ENCODE results near the gene PHF21A.
"Not testable (repeated sequence)": the region's sequence is repeated elsewhere in the genome, so short reads cannot be mapped to it uniquely, and the experiment has no call there.

Gene PHF21A

GRCh38 chr11:46036009-46036408 is 85.2 kb downstream of the PHF21A start:
- no peak for DNase-seq (ENCODE audit: low read depth in 2 of 2)

DNA sequence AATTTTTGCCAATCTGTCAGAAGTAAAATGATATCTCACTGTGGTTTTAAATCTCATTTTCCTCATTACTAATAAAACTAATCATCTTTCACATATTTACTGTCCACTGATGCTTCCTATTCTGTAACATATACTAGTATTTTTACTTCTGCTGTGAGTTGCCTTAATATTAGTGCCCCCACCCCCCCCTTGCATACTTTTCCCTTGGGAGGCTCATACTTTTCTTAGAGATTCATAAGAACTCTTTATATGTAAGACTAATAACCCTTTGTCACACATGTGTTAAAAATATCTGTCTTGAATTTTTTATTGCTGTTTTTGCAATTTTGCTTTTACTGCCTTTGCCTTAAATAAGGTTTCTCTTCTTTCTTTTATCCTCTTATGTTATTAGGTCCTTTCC is 87.2 kb downstream of the PHF21A start:
- DNase-seq (ENCODE audit: low read depth in 2 of 2), result no peak

DNA sequence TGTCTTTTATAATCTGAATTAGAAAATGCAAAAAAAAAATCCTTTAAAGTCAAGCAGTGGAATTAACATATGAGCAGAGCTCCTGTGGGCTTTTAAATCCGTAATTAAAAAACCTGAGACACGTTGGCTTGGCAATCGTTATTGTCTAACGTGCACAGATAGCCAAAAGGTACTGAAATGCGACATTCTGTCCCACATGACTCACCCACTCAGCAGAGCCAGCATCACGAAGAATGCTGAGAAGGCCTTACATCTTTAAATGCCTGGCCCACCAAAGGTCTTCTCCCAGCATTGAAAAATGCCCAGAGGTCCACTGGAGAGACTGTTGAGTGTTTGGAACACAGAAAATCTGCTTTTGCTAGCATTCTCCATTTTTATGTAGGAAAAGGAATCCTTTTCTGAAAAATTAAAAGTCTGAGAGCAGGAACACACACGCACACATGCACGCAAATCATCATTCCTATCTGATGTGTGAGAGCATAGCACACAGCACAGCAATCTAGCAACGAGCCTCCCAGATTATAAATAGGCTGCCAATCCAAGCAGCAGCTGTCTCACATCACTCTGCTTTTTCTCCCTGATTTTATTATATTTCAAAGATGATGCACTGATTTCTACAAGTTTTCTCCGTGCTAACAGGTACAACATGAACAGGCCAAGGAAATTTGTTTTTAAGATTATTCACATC is 94.5 kb downstream of the PHF21A start:
- DNase-seq (ENCODE audit: low read depth in 2 of 2), result no peak

GRCh38 chr11:46020084-46020599 is 101.1 kb downstream of the PHF21A start:
- no peak for DNase-seq (ENCODE audit: low read depth in 2 of 2)

GRCh38 chr11:46018651-46019050 is 102.6 kb downstream of the PHF21A start:
- DNase-seq (ENCODE audit: low read depth in 2 of 2), result no peak

DNA sequence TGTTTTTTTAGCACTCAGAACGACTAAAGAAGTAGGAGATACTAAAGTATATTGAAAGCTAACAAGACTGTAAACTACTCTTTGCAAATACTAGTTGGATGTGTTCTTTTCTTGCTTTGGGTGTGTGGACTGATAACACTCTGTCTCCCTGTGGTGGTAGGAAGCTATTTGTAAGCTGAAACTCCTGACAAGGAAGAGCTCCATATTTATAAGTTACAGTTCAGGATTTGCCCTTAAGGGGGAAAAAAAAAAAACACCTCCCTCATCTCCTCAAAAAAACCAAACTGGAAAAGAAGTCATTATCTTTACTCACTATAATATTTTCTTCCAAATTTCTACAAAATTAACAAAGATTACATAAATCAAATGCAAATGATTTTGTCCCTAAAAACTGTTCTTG is 103.9 kb downstream of the PHF21A start:
- DNase-seq (ENCODE audit: low read depth in 2 of 2), result no peak

DNA sequence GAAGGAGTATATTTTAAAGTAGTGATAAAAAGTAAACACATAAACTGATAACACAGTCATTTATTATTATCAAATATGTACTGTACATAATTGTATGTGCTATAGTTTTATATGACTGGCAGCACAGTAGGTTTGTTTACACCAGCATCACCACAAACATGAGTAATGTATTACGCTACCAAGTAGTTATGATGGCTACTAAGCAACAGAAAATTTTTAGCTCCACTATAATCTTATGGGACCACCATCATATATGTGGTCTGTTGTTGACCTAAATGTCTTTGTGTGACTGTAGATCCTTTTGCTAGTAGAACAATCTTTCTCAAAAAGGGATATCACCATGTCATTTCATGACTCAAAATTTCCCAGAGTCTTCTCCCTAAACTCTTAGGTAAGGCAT is 105.3 kb downstream of the PHF21A start:
- DNase-seq (ENCODE audit: low read depth in 2 of 2), result no peak

DNA sequence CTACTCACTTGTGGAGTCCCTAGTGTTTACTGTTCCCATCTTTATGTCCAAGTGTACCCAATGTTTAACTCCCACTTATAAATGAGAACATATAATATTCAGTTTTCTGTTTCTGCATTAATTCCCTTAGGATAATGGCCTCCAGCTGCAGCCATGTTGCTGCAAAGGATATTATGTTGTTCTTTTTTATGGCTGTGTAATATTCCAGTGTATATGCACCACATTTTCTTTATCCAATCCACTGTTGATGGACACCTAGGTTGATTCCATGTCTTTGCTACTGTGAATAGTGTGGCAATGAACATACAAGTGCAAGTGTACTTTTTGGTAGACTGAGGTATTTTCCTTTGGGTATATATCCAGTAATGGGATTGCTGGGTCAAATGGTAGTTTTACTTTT is 107.1 kb downstream of the PHF21A start:
- DNase-seq (ENCODE audit: low read depth in 2 of 2), result not testable (repeated sequence)

DNA sequence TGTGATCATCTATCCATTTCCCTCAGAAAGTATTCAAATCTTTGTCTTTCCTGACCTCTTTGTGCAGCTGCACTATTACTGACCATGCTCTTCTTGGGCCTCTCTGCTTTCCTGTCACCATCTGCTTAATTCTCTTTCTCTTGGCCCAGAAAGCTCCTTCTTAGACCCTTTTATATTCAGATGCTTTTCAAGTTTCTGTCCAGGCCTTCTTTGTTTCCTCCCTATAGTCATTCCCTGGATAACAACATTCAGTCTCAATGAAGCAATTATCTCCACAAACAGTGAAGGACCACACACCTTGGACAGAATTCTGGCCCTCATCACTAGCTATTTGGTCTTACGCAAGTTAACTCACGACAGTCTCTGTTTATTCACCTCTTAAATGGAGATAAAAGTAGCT is 109.1 kb downstream of the PHF21A start:
- DNase-seq (ENCODE audit: low read depth in 2 of 2), result no peak

DNA sequence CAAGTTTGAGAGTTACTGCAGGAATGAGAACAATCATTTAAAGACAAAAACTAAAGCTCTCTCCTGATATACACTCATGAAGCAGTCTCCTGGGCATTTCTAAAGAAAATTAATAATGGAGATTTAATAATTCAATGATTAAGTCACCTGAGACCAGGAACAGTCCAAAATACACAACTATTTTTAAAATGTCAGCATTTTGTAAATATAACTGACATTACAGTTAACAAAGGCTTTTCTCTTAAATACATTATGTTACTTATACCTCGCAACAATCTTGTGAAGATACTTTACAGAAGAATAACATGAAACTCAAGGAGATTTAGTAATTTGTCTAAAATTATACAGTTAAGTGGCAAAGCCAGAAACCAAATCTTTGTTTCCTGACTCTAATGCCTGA is 111.2 kb downstream of the PHF21A start:
- no peak for DNase-seq (ENCODE audit: low read depth in 2 of 2)

- no peak for DNase-seq (ENCODE audit: low read depth in 2 of 2)
These were observed 111.6 kb downstream of the PHF21A start for GRCh38 chr11:46009647-46010046.

DNA sequence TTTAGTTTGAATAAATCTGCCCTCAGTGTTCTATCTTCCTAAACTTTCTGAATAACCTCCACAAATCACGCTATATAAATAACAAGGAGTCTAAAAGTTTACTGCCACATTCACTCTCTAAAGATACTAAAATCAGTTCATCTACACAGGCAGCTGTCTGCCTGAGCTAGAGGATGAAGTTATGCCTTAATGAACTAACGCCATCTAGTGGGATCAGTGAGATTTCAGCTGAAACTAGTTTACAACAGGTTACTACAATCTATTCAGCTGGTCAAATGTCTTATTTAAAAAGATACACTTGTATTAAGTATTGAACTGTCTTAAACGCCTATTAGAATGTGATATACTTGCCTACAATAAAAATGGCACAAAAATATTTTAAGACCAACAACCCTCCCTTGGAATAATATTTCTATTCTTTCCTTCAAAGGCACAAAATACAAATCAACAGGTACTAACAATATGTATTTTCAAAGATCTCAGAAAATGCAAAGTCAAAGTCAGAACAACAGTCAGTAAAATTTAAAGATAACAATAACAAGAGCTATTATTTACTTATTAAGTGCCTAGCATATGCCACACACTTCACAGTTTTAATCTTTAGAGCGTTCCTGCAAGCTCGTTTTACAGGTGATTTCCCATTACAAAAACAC is 114.7 kb downstream of the PHF21A start:
- no peak for DNase-seq (ENCODE audit: low read depth in 2 of 2)

DNA sequence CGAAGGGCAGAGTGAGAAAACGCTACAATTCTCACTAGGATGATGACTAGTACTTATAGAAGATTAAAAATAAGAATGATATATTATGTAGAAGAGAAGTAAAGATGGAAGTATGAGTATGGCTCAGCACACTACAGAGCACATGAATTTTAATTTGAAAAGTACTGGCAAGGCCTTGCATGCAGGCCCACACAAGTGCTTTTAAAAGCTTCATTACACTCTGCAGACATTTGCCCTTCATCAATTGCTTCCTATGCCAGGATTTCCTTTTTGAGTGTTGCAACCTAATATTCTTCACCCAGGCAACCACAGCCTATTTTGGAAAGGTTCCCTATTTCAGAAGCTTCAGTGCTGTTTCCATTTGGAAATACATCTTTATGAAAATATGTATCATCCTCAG is 117.7 kb downstream of the PHF21A start:
- DNase-seq (ENCODE audit: low read depth in 2 of 2), result no peak

GRCh38 chr11:46002189-46002588 is 119.1 kb downstream of the PHF21A start:
- no peak for DNase-seq (ENCODE audit: low read depth in 2 of 2)

- DNase-seq (ENCODE audit: low read depth in 2 of 2), result no peak
These were observed 119.8 kb downstream of the PHF21A start for GRCh38 chr11:46001448-46001914.

DNA sequence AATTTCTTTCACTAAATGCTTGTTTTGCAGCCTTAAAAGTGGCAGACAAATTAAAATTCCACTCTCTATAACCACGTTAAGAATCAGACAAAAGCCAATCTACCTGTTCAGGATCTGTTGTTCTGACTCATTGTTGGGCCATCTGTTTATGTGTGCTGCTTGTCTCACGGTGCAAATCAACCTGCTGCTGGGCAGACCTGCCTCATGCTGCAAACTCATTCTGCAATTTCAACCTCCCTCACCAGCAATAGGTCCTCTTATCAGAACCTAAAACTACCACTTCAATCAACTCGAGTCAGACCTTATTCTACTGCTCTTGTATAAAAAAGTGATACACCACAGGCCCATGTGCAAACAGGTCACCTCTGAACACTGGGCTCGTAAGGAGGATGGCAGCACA is 123.7 kb downstream of the PHF21A start:
- DNase-seq (ENCODE audit: low read depth in 2 of 2), result no peak

GRCh38 chr11:45995342-45995734 is 125.9 kb downstream of the PHF21A start:
- no peak for DNase-seq (ENCODE audit: low read depth in 2 of 2)

- no peak for DNase-seq (ENCODE audit: low read depth in 2 of 2)
These were observed 126.6 kb downstream of the PHF21A start for GRCh38 chr11:45994371-45995341.

DNA sequence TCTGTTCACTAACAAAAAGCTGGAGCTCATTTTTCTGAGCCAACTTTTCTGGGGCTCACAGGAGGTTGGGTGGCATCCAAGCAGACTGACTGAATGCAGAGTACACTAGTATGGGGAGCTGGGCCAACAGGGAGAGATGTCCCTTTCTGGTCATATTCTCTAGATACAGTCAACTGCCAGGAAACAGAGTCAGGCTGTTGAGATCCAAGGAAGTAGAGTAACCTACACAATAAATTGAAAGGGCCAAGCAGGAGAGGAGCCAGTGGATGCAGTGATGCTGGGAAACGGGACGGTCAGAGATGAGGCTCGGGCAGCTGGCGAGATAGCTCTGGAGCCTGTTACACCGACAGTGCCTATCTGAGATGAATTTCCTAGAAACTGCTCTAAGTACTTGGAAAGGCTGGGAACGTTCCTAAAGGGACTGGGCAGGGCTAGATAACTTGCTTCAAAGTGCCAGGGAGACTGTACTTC is 127.7 kb downstream of the PHF21A start:
- DNase-seq (ENCODE audit: low read depth in 2 of 2), result no peak

- no peak for DNase-seq (ENCODE audit: low read depth in 2 of 2)
These were observed 132.3 kb downstream of the PHF21A start for GRCh38 chr11:45988921-45989320.

DNA sequence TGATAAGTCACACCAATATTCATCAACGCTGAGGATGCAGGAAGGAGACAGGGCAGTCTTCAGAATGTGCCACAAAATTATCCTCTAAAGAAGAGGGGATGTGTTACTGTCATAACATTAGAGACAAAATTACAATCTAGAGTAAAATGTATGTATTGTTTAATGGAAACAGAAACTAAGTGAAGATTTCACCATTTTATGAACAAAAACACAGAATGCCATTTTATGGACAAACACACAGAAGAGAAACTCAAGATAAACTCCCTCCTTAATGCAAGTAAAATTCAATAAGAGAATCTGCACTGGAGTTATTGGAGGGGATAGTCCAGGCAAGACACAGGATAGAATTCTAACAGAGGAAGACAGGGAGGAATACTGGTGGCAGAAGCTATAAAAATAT is 136.0 kb downstream of the PHF21A start:
- DNase-seq (ENCODE audit: low read depth in 2 of 2), result no peak

DNA sequence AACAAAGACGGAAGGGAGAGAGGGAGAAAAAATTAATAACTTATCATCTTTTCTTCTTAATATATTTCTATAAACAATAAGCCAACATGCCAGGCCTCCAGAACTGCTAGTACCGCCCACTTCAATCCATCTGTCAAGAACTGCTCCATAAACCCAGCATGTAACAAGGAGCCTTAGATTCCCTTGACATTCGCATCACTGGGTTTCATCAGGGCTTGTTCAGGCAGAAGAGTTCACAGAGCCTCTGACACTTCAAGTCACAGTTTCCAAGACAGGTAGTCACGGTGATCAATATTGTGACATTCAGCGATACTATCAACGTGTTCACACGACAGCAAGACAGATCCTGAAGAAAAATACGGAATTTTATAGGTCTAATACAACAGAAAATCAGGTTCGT is 137.1 kb downstream of the PHF21A start:
- no peak for DNase-seq (ENCODE audit: low read depth in 2 of 2)
